C4-2B (cell line): ENCODE results near the gene KIAA1549.

Experiments
- CTCF ChIP-seq: fragments of 450-650 bp; conservative IDR thresholded peaks from 2 replicates; pipeline ENCODE4 v1.5.1; 2017; ENCODE audit warnings: mild to moderate bottlenecking
- ZFX ChIP-seq: fragments of 450-650 bp; IDR thresholded peaks from 2 replicates; pipeline ENCODE4 v1.6.1; 2017

GRCh38 chr7:138875794-138876193 is 105.4 kb downstream of the KIAA1549 start:
- TF ChIP-seq CTCF (no peak), ZFX (no peak)
